GM10847 (cell line): ENCODE data around the gene EYA2.

Experiments used
- POLR2A ChIP-seq: IDR thresholded peaks from 2 replicates; pipeline ENCODE4 v1.6.1; 2011; ENCODE audit not compliant: insufficient read length; ENCODE audit errors: extremely low read depth

EYA2 gene

GRCh38 chr20:47093320-47093966 lies 198.8 kb downstream of the EYA2 start:
- TF ChIP-seq POLR2A = no peak

GRCh38 chr20:47095690-47096089 lies 201.0 kb downstream of the EYA2 start:
- TF ChIP-seq POLR2A = no peak

- TF ChIP-seq POLR2A = no peak
Measured at GRCh38 chr20:47097691-47098622, 203.3 kb downstream of the EYA2 start.

- no peak for TF ChIP-seq POLR2A
Measured at GRCh38 chr20:47099093-47099492, 204.4 kb downstream of the EYA2 start.

DNA sequence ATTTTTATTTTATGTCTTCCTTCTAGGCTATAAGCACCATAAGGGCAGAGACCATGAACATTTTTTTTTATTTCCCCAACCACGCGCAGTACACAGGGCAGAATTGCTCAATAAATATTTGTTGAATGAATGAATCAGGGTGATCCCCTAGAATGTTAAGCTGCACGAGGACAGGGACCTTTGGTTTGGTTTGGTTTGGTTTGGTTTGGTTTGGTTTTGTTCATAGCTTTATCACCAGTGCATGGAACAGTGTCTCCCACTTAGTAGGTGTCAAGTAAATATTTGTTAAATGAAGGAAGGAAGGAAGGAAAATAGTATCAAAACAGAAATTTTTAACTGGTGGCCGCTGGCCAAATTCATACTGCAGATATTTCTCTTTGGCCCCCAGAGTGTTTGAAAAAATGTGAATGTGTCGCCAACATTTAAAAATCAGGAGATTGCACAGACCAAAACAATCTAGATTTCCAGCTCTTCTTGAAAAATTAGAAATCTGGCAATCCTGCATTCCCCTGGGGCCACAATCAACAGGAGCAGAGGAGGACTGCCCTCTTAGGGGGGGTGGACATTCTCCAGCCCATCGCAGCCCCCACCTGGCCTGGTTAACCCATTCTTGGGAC lies 205.3 kb downstream of the EYA2 start:
- TF ChIP-seq POLR2A = no peak

GRCh38 chr20:47102629-47103028 lies 208.0 kb downstream of the EYA2 start:
- no peak for TF ChIP-seq POLR2A

DNA sequence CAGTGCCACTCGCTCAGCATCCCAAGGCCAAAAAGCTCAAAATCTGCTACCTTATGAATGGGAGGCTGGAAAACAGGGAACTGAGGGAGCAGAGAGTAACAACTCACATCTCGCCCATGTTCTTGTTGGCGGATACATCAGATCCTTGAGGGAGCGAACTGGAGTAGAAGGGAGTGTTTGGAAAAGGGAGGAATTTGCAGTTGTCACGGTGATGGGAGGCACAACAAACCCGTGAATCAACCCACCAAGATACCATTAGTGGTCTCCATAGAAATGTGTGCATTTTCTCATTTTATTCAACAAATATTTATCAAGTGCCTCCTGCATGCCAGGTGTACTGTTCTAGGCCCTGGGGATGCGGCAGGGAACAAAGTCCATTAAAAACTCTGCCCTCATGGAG lies 212.1 kb downstream of the EYA2 start:
- no peak for TF ChIP-seq POLR2A

DNA sequence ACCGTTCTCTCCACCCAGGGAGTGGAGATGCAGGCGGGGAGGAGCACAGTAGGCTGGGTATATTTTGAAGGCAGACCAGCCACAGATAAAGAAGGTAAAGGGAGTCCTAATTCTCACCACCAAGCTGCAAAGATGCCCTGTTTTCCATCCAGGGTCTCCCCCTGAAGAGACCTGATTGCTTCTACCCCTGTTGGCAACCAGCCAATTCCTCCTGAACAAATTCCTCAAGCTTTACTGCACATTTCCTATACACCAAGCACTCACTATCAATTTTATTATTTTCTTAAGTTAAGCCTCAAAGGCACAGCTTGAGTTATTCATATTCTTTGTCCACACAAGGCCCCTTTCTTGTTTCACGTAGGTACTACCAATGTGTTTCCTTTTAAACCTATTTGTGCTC lies 214.4 kb downstream of the EYA2 start:
- TF ChIP-seq POLR2A = no peak

- TF ChIP-seq POLR2A = no peak
Measured at GRCh38 chr20:47110819-47111218, 216.2 kb downstream of the EYA2 start.

DNA sequence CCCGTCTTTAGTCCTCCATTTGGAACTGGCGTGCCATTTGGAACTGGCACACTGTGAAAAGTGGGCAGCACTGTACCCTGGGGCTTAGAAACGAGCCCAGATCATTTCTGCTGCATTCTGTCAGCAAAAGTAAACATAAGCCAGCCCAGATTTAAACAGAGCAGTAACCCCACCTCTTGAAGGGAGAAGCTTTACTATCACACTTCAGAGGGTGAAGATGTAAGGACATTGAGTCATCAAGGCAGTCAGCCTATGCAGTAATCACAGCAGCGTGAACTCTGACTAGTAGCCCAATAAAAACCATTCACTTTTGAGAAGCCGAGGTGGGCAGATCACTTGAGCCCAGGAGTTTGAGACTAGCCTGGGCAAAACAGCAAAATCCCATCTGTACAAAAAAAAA lies 216.9 kb downstream of the EYA2 start:
- no peak for TF ChIP-seq POLR2A

GRCh38 chr20:47113362-47114109 lies 218.9 kb downstream of the EYA2 start:
- TF ChIP-seq POLR2A = no peak

DNA sequence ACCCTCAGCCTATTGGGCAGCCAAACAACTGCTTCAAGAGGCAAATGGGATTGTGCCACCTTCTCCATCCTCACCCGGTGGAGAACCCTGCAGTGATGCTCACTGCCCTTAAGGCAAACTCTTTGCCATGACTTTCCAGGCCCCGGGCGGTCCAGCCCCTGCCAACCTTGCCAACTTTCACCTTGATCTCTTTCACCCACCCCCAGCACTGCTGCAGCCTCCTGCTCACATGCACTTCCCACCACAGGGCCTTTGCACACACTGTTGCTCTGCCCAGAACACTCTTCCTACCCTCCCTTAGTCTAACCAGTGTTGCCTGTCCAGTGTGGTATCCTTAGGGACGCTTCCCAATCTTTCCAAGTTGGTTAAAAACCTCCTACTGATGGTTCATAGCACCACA lies 221.1 kb downstream of the EYA2 start:
- no peak for TF ChIP-seq POLR2A

DNA sequence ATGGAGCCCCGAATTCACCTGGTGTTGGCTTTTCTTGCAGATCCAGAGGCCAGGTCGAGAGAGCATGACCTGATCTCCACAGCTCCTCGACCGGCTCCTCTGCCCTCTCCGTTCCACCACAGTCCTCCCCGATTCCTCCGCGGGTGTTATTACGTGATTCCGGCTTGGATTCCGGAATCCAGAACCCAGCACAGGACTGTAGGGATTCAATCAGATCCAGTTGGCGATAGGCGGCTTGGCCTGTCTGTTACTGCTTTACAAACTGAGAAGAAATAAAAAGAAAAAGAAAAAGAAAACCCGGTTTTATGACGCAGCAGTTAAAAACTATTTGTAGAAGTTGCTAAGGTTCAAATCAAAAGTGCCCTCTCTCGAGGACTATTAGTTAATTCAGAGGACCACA lies 222.7 kb downstream of the EYA2 start:
- TF ChIP-seq POLR2A = no peak

GRCh38 chr20:47117773-47118172 lies 223.1 kb downstream of the EYA2 start:
- no peak for TF ChIP-seq POLR2A

GRCh38 chr20:47118206-47118605 lies 223.6 kb downstream of the EYA2 start:
- no peak for TF ChIP-seq POLR2A
